ENCODE results near the gene ASPDH.

DNA sequence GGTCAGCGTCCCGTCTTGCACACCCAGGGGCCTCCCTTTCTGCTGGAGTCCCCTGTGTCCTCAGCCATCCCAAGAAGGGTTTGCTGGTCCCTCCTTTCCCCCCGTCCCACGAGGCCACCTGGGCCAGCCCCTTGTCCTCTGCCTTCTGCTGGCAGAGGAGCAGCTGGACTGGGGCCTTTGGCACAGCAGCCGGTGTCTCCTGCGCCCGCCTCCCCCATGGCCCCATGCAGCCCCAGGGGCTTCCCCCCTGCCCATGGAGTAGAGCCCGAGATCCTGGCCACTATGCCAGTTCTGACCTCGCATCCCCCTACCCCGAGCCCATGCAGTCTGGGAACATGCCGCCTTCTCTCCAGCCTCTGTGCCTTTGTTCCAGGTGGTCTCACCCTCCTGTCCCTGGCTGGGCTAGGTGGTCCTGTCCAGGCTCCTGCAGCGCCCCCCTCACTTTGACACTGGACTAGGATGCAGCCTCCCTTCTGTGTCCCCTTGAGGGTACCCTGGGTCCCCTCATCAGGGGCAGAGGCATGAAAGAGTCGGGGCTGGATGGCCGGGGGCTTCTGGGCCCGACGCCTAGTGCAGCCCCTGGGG lies 31.4 kb downstream of the ASPDH start:
- TF ChIP-seq BHLHE40 (IDR thresholded peaks at IDR 0.05; ENCODE audit: low read depth, low read length) (no peak), POLR2A (IDR thresholded peaks at IDR 0.05; ENCODE audit: low read length) (no peak), KDM5A (IDR thresholded peaks at IDR 0.05) (no peak), EP300 (IDR thresholded peaks at IDR 0.05) (no peak), RFX5 (IDR thresholded peaks at IDR 0.05) (no peak), KDM1A (IDR thresholded peaks at IDR 0.05; ENCODE audit: low read depth) (no peak), JUN (IDR thresholded peaks at IDR 0.05) (no peak), FOXS1 (CRISPR knock-in tag; IDR thresholded peaks at IDR 0.05) (no peak), EHMT2 (IDR thresholded peaks at IDR 0.05; ENCODE audit: low read depth) (no peak)
- TF ChIP-seq, protein P1, sequence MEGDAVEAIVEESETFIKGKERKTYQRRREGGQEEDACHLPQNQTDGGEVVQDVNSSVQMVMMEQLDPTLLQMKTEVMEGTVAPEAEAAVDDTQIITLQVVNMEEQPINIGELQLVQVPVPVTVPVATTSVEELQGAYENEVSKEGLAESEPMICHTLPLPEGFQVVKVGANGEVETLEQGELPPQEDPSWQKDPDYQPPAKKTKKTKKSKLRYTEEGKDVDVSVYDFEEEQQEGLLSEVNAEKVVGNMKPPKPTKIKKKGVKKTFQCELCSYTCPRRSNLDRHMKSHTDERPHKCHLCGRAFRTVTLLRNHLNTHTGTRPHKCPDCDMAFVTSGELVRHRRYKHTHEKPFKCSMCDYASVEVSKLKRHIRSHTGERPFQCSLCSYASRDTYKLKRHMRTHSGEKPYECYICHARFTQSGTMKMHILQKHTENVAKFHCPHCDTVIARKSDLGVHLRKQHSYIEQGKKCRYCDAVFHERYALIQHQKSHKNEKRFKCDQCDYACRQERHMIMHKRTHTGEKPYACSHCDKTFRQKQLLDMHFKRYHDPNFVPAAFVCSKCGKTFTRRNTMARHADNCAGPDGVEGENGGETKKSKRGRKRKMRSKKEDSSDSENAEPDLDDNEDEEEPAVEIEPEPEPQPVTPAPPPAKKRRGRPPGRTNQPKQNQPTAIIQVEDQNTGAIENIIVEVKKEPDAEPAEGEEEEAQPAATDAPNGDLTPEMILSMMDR (IDR thresholded peaks at IDR 0.05): no peak
- TF ChIP-seq, protein P2, sequence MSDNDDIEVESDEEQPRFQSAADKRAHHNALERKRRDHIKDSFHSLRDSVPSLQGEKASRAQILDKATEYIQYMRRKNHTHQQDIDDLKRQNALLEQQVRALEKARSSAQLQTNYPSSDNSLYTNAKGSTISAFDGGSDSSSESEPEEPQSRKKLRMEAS (IDR thresholded peaks at IDR 0.05): no peak
- TF ChIP-seq, protein P3, sequence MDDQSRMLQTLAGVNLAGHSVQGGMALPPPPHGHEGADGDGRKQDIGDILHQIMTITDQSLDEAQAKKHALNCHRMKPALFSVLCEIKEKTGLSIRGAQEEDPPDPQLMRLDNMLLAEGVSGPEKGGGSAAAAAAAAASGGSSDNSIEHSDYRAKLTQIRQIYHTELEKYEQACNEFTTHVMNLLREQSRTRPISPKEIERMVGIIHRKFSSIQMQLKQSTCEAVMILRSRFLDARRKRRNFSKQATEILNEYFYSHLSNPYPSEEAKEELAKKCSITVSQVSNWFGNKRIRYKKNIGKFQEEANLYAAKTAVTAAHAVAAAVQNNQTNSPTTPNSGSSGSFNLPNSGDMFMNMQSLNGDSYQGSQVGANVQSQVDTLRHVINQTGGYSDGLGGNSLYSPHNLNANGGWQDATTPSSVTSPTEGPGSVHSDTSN (IDR thresholded peaks at IDR 0.05): no peak
- TF ChIP-seq, protein P4, sequence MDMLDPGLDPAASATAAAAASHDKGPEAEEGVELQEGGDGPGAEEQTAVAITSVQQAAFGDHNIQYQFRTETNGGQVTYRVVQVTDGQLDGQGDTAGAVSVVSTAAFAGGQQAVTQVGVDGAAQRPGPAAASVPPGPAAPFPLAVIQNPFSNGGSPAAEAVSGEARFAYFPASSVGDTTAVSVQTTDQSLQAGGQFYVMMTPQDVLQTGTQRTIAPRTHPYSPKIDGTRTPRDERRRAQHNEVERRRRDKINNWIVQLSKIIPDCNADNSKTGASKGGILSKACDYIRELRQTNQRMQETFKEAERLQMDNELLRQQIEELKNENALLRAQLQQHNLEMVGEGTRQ (IDR thresholded peaks at IDR 0.05): no peak
- TF ChIP-seq, protein P5, sequence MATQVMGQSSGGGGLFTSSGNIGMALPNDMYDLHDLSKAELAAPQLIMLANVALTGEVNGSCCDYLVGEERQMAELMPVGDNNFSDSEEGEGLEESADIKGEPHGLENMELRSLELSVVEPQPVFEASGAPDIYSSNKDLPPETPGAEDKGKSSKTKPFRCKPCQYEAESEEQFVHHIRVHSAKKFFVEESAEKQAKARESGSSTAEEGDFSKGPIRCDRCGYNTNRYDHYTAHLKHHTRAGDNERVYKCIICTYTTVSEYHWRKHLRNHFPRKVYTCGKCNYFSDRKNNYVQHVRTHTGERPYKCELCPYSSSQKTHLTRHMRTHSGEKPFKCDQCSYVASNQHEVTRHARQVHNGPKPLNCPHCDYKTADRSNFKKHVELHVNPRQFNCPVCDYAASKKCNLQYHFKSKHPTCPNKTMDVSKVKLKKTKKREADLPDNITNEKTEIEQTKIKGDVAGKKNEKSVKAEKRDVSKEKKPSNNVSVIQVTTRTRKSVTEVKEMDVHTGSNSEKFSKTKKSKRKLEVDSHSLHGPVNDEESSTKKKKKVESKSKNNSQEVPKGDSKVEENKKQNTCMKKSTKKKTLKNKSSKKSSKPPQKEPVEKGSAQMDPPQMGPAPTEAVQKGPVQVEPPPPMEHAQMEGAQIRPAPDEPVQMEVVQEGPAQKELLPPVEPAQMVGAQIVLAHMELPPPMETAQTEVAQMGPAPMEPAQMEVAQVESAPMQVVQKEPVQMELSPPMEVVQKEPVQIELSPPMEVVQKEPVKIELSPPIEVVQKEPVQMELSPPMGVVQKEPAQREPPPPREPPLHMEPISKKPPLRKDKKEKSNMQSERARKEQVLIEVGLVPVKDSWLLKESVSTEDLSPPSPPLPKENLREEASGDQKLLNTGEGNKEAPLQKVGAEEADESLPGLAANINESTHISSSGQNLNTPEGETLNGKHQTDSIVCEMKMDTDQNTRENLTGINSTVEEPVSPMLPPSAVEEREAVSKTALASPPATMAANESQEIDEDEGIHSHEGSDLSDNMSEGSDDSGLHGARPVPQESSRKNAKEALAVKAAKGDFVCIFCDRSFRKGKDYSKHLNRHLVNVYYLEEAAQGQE (IDR thresholded peaks at IDR 0.05): no peak

Measured in A549 (cell line).